ENCODE results near the gene RASA3. TPM values are rescaled to one million over a fixed set of nuclear protein-coding genes. Genes with fewer than 3 reads are reported as not detected.

The RASA3 gene
- total RNA-seq, 1 donor from 2014 or later: 25.4 TPM

DNA sequence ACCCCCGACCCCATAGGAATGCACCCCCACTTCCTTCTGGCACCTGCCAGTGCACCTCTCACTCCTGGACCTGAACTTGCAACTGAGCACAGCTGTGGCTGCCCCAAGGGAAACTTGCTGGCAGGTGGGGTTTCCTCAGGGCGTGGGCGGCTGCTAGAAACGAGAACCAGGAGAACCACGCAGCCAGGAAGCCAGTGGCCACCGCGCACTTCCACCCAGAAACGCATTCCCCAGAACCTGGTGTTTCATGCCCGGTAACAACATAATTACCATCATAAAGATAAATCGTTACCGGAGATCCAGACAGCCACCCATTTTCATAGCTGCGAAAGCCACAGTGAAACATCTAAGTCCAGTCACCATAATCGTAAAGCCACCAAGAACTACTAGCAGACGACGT lies 83.4 kb downstream of the RASA3 start:
- no peak for DNase-seq (ENCODE audit: low read depth)
- no peaks in the 10 kb centered on the region for H3K27me3 ChIP-seq (ENCODE audit: control insufficient read depth, insufficient read depth, low read length)
- no peak overlapping the region for H3K4me3 ChIP-seq (ENCODE audit: low read depth, low read length)
- no peaks in the 10 kb centered on the region for H3K36me3 ChIP-seq (ENCODE audit: control insufficient read depth, insufficient read depth, low read length)
- TF ChIP-seq, protein P1, sequence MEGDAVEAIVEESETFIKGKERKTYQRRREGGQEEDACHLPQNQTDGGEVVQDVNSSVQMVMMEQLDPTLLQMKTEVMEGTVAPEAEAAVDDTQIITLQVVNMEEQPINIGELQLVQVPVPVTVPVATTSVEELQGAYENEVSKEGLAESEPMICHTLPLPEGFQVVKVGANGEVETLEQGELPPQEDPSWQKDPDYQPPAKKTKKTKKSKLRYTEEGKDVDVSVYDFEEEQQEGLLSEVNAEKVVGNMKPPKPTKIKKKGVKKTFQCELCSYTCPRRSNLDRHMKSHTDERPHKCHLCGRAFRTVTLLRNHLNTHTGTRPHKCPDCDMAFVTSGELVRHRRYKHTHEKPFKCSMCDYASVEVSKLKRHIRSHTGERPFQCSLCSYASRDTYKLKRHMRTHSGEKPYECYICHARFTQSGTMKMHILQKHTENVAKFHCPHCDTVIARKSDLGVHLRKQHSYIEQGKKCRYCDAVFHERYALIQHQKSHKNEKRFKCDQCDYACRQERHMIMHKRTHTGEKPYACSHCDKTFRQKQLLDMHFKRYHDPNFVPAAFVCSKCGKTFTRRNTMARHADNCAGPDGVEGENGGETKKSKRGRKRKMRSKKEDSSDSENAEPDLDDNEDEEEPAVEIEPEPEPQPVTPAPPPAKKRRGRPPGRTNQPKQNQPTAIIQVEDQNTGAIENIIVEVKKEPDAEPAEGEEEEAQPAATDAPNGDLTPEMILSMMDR (IDR thresholded peaks at IDR 0.05; ENCODE audit: insufficient read depth, low read length, poor library complexity, severe bottlenecking): no peak

DNA sequence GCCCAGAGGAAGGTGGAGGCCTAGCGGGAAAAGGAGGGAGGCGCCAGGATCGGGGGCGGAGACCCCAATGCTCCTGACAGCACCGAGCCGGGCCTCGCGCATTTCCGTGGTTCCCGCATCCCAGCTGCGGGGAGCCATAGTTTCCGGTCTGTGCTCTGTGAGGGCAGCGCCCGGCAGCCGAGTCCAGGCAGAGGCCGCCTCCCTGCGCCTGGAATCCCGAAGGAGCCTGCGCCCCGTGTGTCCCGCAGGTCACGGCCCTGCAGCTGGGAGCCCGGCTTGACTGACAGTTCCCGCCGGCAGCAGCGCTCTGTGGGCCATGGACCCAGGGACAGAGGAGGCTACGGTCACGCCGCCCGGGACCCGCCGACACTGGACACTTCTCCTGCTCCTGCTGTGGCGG lies 84.0 kb downstream of the RASA3 start:
- DNase-seq (ENCODE audit: low read depth): no peak
- Histone ChIP-seq H3K27me3 (ENCODE audit: control insufficient read depth, insufficient read depth, low read length) (no peaks in the 10 kb centered on the region), H3K36me3 (ENCODE audit: control insufficient read depth, insufficient read depth, low read length) (no peaks in the 10 kb centered on the region), H3K4me3 (ENCODE audit: low read depth, low read length) (no peak overlapping the region)
- TF ChIP-seq, protein P1 (IDR thresholded peaks at IDR 0.05; ENCODE audit: insufficient read depth, low read length, poor library complexity, severe bottlenecking): no peak

DNA sequence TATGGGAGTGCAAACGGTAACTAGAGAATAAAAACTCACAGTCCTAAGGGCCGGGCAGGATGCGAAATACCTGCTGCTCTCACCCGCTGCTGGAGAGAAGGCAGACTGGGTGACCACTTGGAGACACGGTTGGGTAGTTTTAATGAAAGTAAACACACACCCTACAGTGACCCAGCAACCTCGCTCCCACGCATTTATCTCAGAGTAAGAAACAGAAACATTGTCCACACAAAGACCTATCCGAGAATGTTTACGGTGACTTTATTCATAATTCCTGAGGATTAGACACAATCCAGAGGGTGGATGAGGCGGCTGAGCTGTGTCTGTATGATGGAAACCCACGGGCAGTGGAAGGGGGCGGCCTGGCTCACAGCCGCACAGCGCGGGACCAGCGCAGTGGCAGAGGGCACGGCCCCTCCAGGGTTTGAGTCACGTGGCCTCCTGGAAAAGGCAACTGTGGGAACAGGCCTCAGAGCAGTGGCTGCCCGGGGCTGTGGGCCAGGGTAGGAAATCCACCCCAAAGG lies 85.0 kb downstream of the RASA3 start:
- Histone ChIP-seq H3K27me3 (ENCODE audit: control insufficient read depth, insufficient read depth, low read length) (no peaks in the 10 kb centered on the region), H3K4me3 (ENCODE audit: low read depth, low read length) (no peak overlapping the region), H3K36me3 (ENCODE audit: control insufficient read depth, insufficient read depth, low read length) (no peaks in the 10 kb centered on the region)
- DNase-seq (ENCODE audit: low read depth): peak; percentile 70
- TF ChIP-seq, protein P1 (IDR thresholded peaks at IDR 0.05; ENCODE audit: insufficient read depth, low read length, poor library complexity, severe bottlenecking): no peak

DNA sequence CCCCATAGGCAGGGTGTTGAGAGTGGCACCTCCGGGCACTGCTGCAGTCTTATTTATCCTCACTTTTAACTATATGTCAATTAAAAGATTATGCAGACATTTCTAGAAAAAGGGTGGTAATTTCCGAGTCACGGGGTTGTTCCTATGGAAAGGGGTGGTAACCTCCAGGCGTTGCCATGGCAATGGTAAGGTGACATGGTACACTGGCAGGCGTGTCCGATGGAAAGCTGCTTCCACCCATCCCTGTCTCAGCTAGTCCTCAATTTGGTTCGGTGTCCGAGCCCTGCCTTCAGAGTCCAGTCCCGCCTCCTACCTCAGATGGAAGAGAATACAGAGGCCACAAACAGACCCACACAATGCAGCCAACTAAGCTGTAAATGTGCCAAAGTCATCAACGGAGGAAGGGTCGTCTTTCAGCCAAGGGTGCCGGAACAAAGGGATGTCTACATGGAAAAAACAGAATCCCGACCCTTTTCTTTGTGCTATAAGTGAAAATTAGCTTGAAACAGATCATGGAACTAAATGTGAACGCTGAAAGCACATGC lies 85.9 kb downstream of the RASA3 start:
- TF ChIP-seq, protein P1 (IDR thresholded peaks at IDR 0.05; ENCODE audit: insufficient read depth, low read length, poor library complexity, severe bottlenecking): no peak
- DNase-seq (ENCODE audit: low read depth): no peak

DNA sequence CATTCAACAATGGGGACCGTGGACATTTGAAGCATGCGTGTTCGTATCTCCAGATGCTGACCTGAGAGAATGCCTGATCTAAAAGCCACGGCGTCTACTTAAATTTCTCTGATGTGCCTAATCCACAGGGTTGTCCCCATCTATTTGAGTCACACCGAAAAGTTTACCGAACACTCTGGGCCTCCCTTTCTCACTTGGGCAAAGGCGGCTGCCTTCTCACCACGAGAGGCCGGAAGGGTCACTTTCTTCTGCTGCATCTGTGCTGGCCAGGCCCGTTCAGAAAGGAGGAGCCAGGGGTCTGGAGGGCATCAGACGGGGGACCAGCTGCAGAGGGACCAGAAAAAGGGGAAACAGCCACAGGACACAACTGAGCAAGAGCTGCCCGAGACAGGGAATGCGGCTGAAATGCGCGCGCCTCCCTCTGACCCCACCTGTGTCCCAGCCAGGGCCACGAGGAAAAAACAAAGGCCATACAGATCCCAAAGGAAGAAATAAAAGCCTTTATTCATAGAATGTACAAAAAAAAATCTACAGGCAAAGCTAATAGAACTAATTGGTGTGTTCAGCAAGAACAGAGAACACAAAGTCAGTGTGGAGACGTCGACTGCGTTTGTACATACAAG lies 87.2 kb downstream of the RASA3 start:
- Histone ChIP-seq H3K4me3 (ENCODE audit: low read depth, low read length) (no peak overlapping the region), H3K36me3 (ENCODE audit: control insufficient read depth, insufficient read depth, low read length) (no peaks in the 10 kb centered on the region), H3K27me3 (ENCODE audit: control insufficient read depth, insufficient read depth, low read length) (no peaks in the 10 kb centered on the region)
- TF ChIP-seq, protein P1 (IDR thresholded peaks at IDR 0.05; ENCODE audit: insufficient read depth, low read length, poor library complexity, severe bottlenecking): no peak
- DNase-seq (ENCODE audit: low read depth): no peak

More for the DNA sequence above, 85.9 kb downstream of the RASA3 start:
- Histone ChIP-seq H3K27me3 (ENCODE audit: control insufficient read depth, insufficient read depth, low read length) (no peaks in the 10 kb centered on the region), H3K36me3 (ENCODE audit: control insufficient read depth, insufficient read depth, low read length) (no peaks in the 10 kb centered on the region), H3K4me3 (ENCODE audit: low read depth, low read length) (no peak overlapping the region)
